Activated CD4-positive, alpha-beta T cell treated with anti-CD3 and anti-CD28 coated beads, Interleukin-2, Interleukin-6, amounts not matched to agents 100 ng/mL and 50 ng/mL, durations not matched to agents 16 hours and 8 hours (primary cell): ENCODE measurements around the gene PLD3.

ENCODE experiments used
- DNase-seq: peaks from one replicate; pipeline ENCODE4 v3.0.0-alpha.2; 2020

Gene PLD3

DNA sequence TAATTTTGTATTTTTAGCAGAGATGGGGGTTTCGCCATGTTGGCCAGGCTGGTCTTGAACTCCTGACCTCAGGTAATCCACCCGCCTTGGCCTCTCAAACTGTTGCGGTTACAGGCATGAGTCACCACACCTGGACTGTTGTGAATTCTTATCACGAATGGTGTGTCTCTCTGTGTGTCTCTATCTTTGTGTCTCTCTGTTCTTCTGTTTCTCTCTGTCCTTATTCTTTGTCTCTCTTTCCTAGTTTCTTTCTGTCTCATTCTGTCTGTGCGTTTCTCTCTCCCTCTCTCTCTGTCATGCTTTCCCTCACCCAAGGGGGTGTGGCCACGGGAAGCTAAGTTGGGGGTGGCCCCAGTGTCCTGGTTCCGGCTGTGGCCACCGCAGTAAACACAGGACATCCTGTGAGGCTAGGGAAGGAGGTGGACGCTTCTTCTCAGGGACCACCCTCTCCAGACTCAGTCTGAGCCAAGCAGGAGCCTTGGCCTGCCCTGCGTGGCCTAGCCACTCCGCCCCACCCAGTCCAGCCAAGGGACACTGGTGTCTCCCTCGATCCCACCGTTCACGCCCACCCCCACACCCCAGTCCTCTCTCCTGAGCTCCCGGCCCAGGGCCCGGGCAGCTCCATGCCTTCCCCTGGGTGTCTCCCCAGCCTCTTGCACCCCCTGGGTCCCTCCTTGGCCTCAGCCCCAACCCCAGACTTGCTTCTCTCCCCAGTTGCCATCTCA, 68.6 kb downstream of the PLD3 start:
- DNase-seq = peak; percentile 28

DNA sequence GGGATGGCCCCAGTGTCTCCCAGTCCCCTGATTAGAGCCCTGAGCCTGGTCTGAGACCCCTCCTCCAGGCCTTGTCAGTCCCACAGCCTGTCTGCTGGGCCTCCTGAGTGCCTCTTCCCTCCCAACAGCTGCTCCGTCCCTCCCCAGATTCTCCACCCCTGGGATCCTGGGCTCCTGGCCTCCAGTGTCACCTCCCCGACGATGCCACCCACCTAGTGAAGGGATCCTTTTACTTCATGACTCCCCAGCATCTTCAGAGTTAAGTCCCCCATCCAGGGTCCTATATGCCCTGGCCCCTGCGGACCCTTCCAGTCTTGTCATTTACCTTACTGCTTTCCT, 69.1 kb downstream of the PLD3 start:
- no peak for DNase-seq

DNA sequence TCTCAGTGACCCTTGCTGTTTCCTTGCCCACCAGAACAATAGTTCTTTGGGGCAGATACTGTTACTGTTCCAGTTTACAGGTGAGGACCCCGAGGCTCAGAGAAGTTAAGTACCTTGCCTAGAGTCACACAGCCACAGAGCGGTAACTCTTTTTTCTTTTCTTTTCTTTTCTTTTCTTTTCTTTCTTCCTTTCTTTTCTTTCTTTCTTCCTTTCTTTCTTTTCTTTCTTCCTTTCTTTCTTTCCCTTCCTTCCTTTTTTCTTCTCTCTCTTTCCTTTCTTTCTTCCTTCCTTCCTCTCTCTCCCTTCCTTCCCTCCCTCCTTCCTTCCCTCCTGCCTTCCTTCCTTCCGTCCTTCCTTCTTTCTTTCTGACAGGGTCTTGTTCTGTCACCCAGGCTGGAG, 69.5 kb downstream of the PLD3 start:
- DNase-seq = no peak

DNA sequence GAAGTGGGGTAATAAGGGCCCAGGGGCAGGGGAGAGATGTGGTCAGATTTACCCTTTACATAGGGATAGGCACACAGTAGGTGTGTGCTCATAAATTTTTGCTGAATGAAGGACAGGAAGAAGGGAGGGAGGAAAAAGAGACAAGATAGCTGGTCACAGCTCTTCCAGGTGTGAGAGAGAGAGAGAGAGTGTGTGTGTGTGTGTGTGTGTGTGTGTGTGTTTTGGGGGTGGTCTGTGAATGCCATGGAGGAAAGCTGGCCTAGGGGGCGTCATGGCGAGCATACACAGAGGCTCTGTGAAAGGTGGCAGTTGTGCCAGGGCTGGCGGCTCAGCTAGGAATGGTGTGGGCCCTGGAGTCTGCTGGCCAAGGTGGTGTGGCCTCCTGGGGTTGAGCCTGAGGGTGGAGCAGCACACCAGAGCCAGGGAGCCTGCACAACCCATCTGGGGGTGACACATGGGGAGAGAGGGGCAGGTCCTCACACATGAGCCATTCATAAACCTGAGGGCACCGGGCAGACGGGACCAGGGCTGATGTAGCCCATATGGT, 70.6 kb downstream of the PLD3 start:
- no peak for DNase-seq

DNA sequence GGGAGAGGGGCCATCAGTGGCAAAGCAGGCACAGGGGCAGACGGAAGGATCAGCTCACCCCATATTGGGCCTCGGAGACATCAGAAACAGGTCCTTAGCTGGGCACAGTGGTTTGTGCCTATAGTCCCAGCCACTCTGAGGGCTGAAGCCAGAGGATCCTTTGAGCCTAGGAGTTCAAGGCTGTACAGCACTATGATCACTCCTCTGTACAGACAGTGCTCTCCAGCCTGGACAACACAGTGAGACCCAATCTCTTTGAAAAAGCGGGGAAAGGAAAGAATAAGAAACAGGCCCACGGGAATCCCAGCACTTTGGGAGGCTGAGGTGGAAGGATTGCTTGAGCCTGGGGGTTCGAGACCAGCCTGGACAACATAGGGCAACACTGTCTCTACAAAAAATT, 71.3 kb downstream of the PLD3 start:
- DNase-seq = no peak

DNA sequence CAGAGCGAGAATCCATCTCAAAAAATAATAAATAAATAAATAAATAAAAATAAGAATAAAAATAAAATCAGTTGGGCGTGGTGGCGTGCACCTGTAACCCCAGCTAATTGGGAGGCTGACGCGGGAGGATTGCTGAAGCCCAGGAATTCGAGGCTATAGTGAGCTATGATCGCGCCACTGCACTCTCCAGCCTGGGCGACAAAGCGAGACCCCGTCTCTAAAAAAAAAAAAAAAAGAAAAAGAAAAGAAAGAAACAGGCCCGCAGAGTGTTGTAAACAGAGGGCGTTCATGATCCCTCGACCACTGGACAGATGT, 71.9 kb downstream of the PLD3 start:
- DNase-seq = no peak

DNA sequence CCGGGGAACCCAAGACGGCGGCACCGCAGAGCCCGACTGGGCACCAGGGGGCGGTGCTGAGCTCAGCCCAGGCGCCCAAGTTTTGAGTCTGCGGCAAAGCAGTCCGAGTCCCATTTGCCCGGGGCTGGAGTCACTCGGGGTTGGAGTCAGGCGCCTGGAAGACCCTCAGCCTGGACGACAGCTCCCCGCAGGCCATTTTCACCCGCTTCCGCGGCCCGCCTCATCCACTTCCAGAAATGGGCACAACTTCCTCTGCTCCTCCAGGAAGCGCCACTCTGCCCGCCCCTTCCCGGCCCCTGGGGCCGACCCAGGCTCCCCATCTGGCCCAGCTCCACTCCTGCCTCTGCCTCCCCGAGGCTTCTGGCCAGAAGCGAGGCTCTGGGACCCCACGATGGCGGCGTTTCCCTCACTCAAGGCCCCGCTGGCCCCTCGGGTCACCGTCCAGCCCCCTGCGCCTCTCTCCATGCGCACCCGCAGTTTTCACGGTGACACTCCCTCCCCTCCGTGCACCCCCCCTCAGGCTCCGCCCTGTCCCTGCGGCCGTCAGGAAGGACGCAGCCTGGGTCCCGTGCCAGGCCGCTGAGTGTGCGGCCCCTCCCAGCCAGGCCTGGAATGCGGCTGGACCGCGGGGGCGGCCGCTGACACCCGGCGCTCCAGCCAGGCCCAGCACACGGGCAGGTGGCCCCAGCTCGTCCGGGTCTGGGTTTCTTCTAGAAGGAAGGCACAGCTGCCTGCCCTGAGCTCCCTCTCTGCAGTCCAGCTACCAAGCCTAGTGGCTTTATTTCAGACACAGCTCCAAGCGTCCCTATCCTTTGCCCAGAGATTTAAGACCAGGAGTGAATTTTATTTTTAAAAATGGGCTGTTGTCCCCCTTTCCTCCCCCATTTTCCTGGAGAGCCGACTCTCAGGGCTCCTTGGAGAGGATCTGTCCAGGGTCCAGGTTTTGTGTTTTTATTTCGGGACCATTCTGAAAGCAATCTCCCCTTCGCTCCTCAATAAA, 72.6 kb downstream of the PLD3 start:
- DNase-seq = peak; percentile 86

DNA sequence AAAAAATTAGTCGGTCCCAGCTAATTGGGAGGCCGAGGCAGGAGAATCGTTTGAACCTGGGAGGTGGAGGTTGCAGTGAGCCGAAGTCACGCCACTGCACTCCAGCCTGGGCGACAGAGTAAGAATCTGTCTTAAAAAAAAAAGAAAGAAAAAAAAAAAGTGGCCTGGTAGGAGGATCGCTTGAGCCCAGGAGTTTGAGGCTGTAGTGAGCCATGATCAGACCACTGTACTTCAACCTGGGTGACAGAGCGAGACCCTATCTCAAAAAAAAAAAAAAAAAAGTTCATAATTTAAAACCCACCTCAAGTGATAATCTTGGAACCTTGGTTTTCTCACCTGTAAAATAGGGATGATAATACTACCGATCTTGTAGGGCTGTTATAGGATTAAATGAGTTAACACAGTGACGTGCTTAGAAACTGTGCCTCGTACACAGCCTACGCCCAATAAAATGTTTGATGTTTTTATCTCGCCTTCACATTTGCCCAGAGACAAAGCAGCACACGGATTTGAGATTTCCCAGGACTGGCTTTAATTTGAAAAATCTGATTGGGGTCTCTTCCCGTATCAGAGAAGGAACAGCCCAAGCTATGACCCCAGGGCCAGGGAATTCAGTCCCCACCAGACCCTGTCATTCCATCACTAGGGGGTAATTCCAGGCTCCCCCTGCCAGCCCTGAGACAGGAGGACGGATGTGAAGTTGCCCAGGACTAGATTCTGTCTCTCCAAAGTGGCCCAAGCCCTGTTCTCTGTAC, 73.7 kb downstream of the PLD3 start:
- DNase-seq = no peak

DNA sequence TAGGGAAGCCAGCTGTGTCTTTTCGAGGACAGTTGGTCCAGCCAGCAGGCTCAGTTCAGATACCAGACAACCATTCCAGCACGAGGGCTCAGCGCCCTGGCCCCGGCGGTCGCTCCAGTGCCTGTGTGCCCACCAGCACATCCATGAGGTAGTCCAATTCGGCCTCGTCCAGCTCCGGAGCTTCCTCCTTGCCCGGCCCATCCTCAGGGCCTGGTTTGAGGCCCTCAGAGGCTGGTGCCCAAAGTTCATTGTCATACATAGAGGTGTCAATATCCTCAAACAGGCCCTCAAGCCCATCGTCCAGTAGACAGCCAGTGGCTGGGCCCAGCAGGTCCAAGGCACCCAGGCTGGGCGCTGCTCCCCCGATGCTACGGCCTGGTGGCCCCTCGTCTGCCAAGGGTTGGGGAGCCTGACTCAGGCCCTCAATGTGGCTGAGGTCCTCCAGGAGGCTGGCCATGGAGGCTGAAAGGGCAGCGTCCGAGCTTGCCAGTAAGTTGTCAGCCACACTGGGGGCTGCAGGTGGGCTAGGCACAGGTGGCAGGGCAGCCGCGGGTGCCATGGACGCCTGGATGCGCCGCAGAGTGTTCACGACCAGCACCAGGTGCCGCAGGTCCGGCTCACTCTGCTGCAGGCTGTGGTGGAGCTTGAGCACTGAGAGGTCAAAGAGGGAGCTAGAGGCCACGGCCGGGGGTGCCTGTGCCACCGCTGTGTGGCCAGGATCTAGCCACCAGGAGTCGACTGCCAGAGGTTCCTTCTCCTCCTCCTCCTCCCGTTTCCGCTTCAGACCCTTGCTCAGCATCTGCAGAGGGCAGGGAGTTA, 74.5 kb downstream of the PLD3 start:
- no peak for DNase-seq

DNA sequence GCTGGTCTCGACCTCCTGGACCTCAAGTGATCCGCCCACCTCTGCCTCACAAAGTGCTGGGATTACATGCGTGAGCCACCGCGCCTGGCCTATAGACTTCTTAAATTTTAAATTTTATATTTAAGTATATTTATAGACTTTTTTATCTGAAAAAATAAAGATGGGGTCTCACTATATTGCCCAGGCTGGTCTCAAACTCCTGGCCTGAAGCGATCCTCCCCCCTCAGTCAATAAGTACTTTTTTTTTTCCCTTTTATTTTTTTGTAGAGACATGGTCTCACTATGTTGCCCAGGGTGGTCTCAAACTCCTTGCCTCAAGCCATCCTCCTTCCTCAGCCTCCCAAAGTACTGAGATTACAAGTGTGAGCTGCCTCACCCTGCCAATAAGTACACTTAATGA, 75.4 kb downstream of the PLD3 start:
- DNase-seq = no peak

DNA sequence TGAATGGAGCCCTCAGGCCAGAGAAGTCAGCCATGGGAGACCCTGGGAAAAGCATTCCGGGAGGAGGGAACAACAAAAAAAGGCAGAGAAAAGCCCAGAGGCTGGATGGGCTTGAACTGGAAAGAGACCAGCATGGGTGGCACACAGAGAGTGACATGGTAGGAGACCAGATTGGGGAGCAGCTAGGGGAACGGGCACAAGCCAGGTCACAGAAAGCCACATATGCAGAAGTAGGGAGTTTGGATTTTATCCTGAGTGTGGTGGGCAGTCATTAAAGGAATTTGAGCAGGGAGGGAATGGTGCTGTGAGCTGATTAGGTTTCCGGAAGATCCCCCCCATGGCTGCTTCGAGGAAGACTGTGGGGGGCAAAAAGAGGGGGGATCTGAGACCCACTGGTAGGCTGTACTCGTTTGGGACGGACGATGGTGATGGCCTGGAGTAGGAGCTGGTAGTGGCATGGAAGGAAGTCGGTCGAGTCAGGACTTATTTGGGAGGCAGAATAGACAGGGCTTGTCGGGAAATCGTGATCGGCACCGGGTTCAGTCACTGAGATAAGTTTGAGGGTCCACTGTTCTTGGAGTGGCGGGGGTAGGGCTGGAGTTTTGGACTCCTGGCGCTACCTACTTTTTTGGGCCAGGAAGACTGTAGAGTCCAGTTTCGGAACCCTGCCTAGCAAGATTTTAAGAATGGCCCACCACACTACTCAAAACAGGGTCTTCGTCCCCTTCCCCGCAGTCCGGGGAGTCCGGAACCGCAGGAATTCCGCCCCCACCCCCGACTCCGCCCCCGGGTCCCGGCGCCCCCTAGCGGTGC, 76.3 kb downstream of the PLD3 start:
- DNase-seq = peak; percentile 19

DNA sequence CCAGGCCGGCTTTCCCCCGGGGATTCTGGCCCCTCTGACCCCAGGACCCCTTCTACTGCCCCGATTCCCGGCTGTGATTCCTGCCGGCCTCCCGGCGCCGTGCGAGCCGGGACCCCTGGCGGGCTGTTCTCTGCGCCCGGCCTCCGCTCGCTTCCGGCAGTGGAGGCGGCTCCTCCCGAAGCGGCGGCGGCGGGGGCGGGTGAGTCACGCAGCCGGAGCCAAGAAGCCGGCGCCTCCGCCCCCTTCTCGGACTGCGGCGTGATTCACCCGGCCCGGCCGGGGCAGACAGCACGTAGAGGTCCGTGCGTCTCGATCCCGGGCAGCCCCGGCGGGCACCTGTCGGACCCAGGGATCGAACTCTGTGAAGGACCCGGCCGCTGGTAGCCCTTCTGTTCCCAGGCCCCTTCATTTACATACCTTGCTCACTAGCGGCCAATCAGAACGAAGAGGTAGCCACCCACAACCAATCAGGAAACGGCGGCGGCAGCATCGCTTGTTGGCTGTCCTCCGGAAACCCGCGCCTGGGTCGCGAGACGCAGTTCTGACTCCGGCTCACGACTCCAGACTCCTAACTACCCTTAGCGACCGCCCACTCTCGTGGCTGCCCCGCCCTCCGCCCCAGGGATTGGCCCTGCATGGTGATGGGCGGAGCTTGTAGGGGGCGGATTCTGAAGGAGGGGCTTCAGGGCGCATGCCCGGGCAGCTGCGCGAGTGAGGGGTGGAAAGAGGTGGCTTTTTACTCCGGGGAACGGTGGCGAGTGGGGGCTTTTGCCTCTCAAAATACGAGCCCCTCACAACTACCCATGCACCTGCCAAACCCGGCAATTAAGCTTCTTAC, 77.2 kb downstream of the PLD3 start, which contains the start of gene SERTAD1:
SERTAD1 (minus strand) TSS at position 543 of the 838 bp plus-strand sequence. CDS start 2,446 bp downstream, outside the sequence.
- DNase-seq = peak; percentile 100
